Activated CD8-positive, alpha-beta memory T cell treated with anti-CD3 and anti-CD28 coated beads for 36 hours (primary cell): ENCODE results near the gene CAST. TPM values are rescaled to one million over a fixed set of nuclear protein-coding genes. Genes with fewer than 3 reads are reported as not detected.

Experiments
- CTCF ChIA-PET: fragments of 350-600 bp; sonication (Branson Sonifier 250); formaldehyde crosslinking; loops from one replicate; lab custom pipeline; 2021; ENCODE audit warnings: antibody characterized with exemption; lab: Charles Lee
- POLR2A ChIA-PET: fragments of 350-600 bp; sonication (Branson Sonifier 250); formaldehyde crosslinking; loops from one replicate; lab custom pipeline; 2021; ENCODE audit warnings: antibody characterized with exemption; lab: Charles Lee
- total RNA-seq, 2 experiments: library from RNA; stranded (reverse); gene quantifications; one replicate each; pipeline ENCODE4 v1.2.3, GENCODE V29; 2021

CAST gene
- total RNA-seq, 2 experiments from 2014 or later: 131 to 133 TPM

- ChIA-PET POLR2A (no interaction called here), CTCF (no interaction called here)
These were observed 156.1 kb downstream of the CAST start for GRCh38 chr5:96818125-96818788.

- ChIA-PET CTCF (no interaction called here), POLR2A (no interaction called here)
These were observed 157.6 kb downstream of the CAST start for GRCh38 chr5:96819806-96820205.

GRCh38 chr5:96821260-96821916, 159.2 kb downstream of the CAST start:
- CTCF ChIA-PET: no interaction called here
- POLR2A ChIA-PET: no interaction called here

GRCh38 chr5:96822686-96823459, 160.7 kb downstream of the CAST start:
- ChIA-PET POLR2A (no interaction called here), CTCF (no interaction called here)

GRCh38 chr5:96823900-96824380, 161.8 kb downstream of the CAST start:
- CTCF ChIA-PET: no interaction called here
- POLR2A ChIA-PET: no interaction called here

Other genes with a start within 250 kb of the CAST start
- gene PCSK1, start 229.1 kb upstream of the CAST start, total RNA-seq: not detected
- 100 to 1,000 TPM in 1 of 2 experiments, 10 to 100 TPM in 1; 99.1 to 101 TPM for gene ERAP1, start 145.6 kb downstream of the CAST start, total RNA-seq
- gene ERAP2, start 214.1 kb downstream of the CAST start, total RNA-seq: 10 to 100 TPM; 32.0 to 37.8 TPM